ENCODE measurements around the gene DOCK1.

The DOCK1 gene

DNA sequence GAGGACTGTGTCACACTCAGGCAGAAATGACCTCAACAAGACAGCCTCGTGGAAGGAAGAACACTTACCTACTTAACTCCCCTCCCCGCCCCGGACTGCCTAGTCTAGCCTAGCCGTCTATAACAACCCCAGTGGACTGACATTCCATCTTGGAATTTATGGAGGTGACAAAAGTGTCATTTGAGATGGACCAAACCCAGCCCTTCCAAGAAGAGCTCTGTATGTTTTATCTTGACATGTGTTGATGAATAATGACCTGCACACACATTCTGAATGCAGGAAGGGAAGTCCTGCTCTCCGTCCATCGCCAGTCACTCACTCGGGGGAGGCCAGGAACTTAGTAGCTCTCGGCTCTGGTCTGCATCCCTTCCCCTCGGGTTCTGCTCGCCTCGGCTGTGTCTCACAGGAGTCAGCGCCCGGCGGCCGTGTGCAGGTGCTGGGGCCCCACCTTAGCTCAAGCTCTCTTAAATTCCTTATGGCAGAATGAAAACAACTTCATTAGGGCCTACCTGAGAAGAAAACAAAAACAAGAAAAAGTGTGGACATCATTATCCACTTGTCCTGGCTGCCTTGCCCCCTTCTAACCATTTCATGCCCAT is 503.0 kb downstream of the DOCK1 start:
- no peaks in the 10 kb centered on the region for H3K9me3 ChIP-seq (ENCODE audit: low read length)
- H3K4me1 ChIP-seq (ENCODE audit: insufficient read depth, low read length): no peaks in the 10 kb centered on the region
- no peak overlapping the region for H2AFZ ChIP-seq (ENCODE audit: low read depth, low read length)
- no peaks in the 10 kb centered on the region for H3K27me3 ChIP-seq (ENCODE audit: insufficient read depth, low read length)
- H3K4me3 ChIP-seq (ENCODE audit: low read length): no peak overlapping the region
- peaks cover 4% of the 10 kb centered on the region for H3K36me3 ChIP-seq (ENCODE audit: insufficient read depth, low read length)

- Histone ChIP-seq H2AFZ (ENCODE audit: low read depth, low read length) (no peak overlapping the region), H3K27me3 (ENCODE audit: insufficient read depth, low read length) (no peaks in the 10 kb centered on the region), H3K36me3 (ENCODE audit: insufficient read depth, low read length) (peaks cover 4% of the 10 kb centered on the region), H3K4me1 (ENCODE audit: insufficient read depth, low read length) (no peaks in the 10 kb centered on the region), H3K4me3 (ENCODE audit: low read length) (no peak overlapping the region), H3K9me3 (ENCODE audit: low read length) (no peaks in the 10 kb centered on the region)
Observed at GRCh38 chr10:127408733-127409132, 503.5 kb downstream of the DOCK1 start.

DNA sequence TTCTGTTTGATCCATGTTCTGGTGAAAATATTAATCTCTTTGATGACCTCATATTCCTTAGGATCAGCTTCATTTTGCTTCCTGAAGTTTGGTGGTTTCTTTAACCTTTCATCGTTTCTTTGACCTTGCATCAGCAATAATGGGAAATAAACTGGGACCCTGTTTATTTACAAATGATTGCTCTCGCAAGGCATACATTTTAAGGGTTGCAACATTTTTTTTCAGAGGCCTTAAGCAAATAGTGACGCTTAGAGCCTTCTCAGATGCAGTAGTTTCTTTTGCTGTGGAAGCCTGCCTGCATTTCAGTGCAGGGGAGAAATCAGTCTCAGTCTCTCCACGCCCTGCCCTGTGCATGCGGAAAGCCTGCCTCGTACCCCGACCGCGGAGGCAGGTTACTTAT is 504.8 kb downstream of the DOCK1 start:
- Histone ChIP-seq H3K36me3 (ENCODE audit: insufficient read depth, low read length) (peaks cover 4% of the 10 kb centered on the region), H3K27me3 (ENCODE audit: insufficient read depth, low read length) (no peaks in the 10 kb centered on the region), H2AFZ (ENCODE audit: low read depth, low read length) (no peak overlapping the region), H3K4me1 (ENCODE audit: insufficient read depth, low read length) (no peaks in the 10 kb centered on the region), H3K4me3 (ENCODE audit: low read length) (no peak overlapping the region), H3K9me3 (ENCODE audit: low read length) (no peaks in the 10 kb centered on the region)

DNA sequence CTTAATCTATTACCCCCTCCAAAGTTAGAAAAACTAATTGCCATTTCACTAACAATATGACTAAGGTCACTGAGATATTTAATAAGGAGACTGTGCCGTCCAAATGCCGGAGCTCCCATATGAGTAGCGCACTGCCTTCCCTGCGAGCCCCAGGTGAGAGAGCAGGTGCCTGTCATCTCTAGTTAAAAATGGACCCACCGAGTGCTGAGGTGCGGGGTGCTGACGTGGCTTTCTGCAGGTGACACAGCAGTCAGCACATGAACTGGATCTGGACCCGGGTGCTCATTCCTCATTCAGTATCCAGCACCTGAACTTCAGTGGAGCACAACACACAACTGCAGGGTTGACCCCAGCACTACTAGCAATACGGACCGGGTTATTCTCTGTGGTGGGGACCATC is 505.8 kb downstream of the DOCK1 start:
- no peaks in the 10 kb centered on the region for H3K4me1 ChIP-seq (ENCODE audit: insufficient read depth, low read length)
- no peaks in the 10 kb centered on the region for H3K9me3 ChIP-seq (ENCODE audit: low read length)
- H3K4me3 ChIP-seq (ENCODE audit: low read length): no peak overlapping the region
- H2AFZ ChIP-seq (ENCODE audit: low read depth, low read length): no peak overlapping the region
- H3K27me3 ChIP-seq (ENCODE audit: insufficient read depth, low read length): no peaks in the 10 kb centered on the region
- H3K36me3 ChIP-seq (ENCODE audit: insufficient read depth, low read length): peaks cover 2% of the 10 kb centered on the region

DNA sequence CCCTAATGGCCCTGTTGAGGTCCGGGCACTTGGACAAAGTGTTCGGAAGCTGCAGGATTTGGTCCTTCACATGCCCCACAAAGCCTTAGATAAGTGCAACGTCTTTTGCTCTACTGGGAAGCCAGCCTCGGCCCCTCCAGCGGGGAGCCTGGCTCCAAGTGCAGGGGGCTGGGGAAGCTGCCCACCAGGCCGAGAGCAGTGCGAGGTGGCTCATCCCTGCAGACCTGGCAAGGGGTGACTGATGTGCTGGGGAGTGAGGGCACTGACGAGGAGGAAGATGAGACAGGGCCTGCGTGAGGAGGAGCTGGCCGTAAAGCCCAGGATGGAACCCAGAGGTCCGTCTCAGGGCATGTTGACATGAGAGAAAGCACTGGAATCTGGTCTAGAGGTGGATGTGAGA is 508.1 kb downstream of the DOCK1 start:
- H3K4me1 ChIP-seq (ENCODE audit: insufficient read depth, low read length): no peaks in the 10 kb centered on the region
- no peaks in the 10 kb centered on the region for H3K27me3 ChIP-seq (ENCODE audit: insufficient read depth, low read length)
- no peaks in the 10 kb centered on the region for H3K9me3 ChIP-seq (ENCODE audit: low read length)
- H3K4me3 ChIP-seq (ENCODE audit: low read length): no peak overlapping the region
- no peak overlapping the region for H2AFZ ChIP-seq (ENCODE audit: low read depth, low read length)
- no peaks in the 10 kb centered on the region for H3K36me3 ChIP-seq (ENCODE audit: insufficient read depth, low read length)

DNA sequence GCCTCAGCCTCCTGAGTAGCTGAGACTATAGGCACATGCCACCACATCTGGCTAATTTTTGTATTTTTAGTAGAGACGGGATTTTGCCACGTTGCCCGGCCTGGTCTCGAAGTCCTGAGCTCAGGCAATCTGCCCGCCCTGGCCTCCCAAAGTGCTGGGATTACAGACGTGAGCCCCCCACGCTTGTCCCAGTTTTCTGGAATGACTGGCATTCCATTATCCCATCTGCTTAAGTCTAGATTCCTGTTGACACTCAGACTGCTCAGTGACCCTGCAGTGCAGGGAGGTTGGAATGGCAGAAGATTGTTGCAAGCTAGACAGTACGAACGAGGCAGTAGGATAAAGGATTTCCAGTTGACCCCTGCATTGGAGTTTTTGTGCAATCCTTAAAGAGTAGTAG is 508.8 kb downstream of the DOCK1 start:
- Histone ChIP-seq H3K27me3 (ENCODE audit: insufficient read depth, low read length) (no peaks in the 10 kb centered on the region), H2AFZ (ENCODE audit: low read depth, low read length) (no peak overlapping the region)

DNA sequence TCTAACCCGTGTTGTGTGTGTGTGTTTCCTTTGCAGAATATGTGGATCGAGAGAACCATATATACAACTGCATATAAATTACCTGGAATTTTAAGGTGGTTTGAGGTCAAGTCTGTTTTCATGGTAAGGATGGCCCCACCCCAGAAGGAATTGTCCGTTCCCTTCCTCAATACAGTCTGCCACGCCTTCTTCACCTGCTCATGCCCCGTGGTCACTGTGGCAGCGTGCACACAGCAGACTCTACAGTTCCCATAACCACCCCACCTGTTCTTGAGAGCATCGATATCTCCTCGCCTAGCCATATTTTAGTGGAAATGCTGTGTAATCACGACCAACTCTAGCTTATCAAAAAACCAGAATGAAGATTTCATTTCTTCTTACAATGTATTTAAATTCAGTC is 509.9 kb downstream of the DOCK1 start:
- H3K4me3 ChIP-seq (ENCODE audit: low read length): no peak overlapping the region
- no peaks in the 10 kb centered on the region for H3K27me3 ChIP-seq (ENCODE audit: insufficient read depth, low read length)
- no peaks in the 10 kb centered on the region for H3K9me3 ChIP-seq (ENCODE audit: low read length)
- H3K36me3 ChIP-seq (ENCODE audit: insufficient read depth, low read length): peaks cover 9% of the 10 kb centered on the region
- no peaks in the 10 kb centered on the region for H3K4me1 ChIP-seq (ENCODE audit: insufficient read depth, low read length)
- no peak overlapping the region for H2AFZ ChIP-seq (ENCODE audit: low read depth, low read length)

More for the DNA sequence above, 508.8 kb downstream of the DOCK1 start:
- Histone ChIP-seq H3K4me1 (ENCODE audit: insufficient read depth, low read length) (no peaks in the 10 kb centered on the region), H3K4me3 (ENCODE audit: low read length) (no peak overlapping the region), H3K9me3 (ENCODE audit: low read length) (no peaks in the 10 kb centered on the region), H3K36me3 (ENCODE audit: insufficient read depth, low read length) (no peaks in the 10 kb centered on the region)

- Histone ChIP-seq H3K4me1 (ENCODE audit: insufficient read depth, low read length) (no peaks in the 10 kb centered on the region), H3K4me3 (ENCODE audit: low read length) (no peak overlapping the region), H2AFZ (ENCODE audit: low read depth, low read length) (no peak overlapping the region), H3K9me3 (ENCODE audit: low read length) (no peaks in the 10 kb centered on the region), H3K27me3 (ENCODE audit: insufficient read depth, low read length) (no peaks in the 10 kb centered on the region), H3K36me3 (ENCODE audit: insufficient read depth, low read length) (peaks cover 15% of the 10 kb centered on the region)
Observed at GRCh38 chr10:127415901-127416581, 510.8 kb downstream of the DOCK1 start.

DNA sequence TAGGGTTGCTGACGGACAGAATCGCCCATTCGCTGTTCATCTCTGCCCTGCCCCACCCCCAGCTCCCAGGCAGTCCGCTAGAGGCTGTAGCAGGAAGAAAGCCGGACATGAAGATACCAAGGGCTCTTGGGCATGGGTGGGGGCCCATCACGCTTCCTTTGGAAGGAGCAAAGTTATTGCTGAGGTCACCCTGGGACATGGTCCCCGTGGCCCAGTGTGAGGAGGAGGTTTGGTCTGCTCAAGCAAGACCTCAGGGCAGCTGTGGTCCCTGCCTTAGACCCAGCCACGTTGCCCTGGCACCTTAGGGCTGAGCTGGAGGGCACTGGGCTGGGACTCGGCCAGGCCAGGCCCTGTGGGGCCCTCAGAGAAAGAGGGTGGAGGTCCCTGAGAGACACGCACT is 511.8 kb downstream of the DOCK1 start:
- Histone ChIP-seq H2AFZ (ENCODE audit: low read depth, low read length) (no peak overlapping the region), H3K4me1 (ENCODE audit: insufficient read depth, low read length) (no peaks in the 10 kb centered on the region), H3K36me3 (ENCODE audit: insufficient read depth, low read length) (peaks cover 16% of the 10 kb centered on the region), H3K9me3 (ENCODE audit: low read length) (no peaks in the 10 kb centered on the region), H3K4me3 (ENCODE audit: low read length) (no peak overlapping the region), H3K27me3 (ENCODE audit: insufficient read depth, low read length) (no peaks in the 10 kb centered on the region)

DNA sequence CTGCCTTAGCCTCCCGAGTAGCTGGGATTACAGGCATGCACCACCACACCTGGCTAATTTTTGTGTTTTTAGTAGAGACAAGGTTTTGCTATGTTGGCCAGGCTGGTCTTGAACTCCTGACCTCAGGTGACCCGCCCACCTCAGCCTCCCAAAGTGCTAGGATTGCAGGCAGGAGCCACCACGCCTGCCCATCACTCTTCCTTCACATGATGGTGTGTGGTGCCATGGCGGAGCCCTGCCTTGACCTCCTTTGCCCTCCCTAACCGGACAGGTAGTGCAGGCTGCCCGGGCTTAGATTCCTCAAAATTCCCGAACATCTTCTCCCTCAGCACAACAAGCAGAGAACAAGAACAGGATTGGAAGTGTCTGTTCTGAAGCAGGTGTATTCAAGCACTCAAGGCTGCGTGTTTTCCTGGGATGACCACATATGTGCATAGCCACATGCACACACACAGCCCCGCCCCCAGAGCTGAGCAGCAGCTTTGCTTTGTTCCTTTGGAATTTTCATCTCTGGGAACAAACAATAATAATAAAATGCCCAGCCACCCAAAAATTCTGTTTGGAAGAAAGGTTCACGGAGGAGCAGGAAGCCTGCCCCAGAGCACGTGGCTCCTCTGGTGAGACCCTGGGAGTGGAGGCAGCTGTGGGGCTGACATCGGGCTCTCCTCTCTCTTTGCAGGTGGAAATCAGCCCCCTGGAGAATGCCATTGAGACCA is 512.6 kb downstream of the DOCK1 start:
- H3K4me3 ChIP-seq (ENCODE audit: low read length): no peak overlapping the region
- no peak overlapping the region for H2AFZ ChIP-seq (ENCODE audit: low read depth, low read length)
- no peaks in the 10 kb centered on the region for H3K4me1 ChIP-seq (ENCODE audit: insufficient read depth, low read length)
- H3K27me3 ChIP-seq (ENCODE audit: insufficient read depth, low read length): no peaks in the 10 kb centered on the region
- H3K36me3 ChIP-seq (ENCODE audit: insufficient read depth, low read length): peaks cover 16% of the 10 kb centered on the region
- no peaks in the 10 kb centered on the region for H3K9me3 ChIP-seq (ENCODE audit: low read length)

DNA sequence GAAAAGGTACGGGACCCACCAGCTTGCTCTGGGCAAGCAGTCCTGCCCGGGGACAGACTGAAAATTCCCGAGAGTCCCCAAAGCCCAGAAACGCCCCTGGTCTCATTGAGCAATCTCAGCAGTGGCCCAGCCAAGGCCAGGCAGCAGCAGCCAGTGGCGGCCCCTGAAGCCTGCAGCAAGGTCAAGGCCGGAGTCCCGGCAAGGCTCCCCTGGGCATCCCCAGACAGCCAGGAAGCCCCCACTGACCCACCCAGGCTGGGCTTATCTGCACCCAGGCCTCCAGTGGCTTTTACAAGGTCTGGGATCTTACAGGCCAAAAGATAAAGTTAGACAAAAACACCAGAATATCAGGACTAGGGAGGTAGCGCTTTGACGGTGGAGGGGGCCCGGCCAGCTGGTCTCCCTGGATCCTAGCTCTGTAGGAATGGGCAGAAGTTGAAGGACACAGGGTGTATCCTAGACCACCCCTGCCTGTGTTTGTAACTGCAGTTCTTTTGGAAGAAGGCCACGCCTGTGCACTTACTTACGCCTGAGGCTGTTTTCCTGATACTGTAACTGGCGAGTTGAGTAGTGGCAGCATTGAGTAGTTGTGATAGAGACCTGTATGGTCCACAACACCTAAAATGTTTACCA is 513.4 kb downstream of the DOCK1 start:
- H3K4me3 ChIP-seq (ENCODE audit: low read length): no peak overlapping the region
- H3K36me3 ChIP-seq (ENCODE audit: insufficient read depth, low read length): peaks cover 16% of the 10 kb centered on the region
- no peak overlapping the region for H2AFZ ChIP-seq (ENCODE audit: low read depth, low read length)
- no peaks in the 10 kb centered on the region for H3K9me3 ChIP-seq (ENCODE audit: low read length)
- no peaks in the 10 kb centered on the region for H3K27me3 ChIP-seq (ENCODE audit: insufficient read depth, low read length)
- no peaks in the 10 kb centered on the region for H3K4me1 ChIP-seq (ENCODE audit: insufficient read depth, low read length)

DNA sequence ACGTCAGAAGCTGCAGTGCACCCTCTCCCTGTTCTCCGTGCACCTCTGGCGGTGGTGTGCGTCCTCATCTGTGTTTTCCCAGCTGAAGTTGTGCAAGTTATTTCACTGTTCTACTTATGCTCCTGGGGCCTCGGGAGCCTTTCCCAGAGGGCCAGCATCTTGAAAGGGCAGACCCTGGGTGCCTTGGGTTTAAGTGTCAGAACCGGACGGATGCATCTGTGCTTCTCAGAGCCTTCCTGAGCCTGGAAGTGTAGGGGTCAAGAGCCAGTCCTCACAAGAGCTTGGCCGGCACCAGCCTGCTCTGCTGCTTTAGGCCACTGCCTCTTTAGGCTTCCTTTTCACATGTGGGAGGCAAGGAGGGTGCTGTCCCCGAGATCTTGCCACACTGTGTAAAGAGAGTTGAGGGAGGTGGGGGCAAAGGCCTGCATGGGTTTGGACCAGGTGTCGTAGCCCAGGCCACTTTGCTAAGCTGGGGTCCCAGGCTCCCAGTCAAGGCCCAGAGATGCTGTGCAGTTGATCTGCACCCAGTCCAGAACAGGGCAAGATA is 515.0 kb downstream of the DOCK1 start:
- Histone ChIP-seq H3K27me3 (ENCODE audit: insufficient read depth, low read length) (no peaks in the 10 kb centered on the region), H3K4me3 (ENCODE audit: low read length) (no peak overlapping the region), H3K36me3 (ENCODE audit: insufficient read depth, low read length) (peaks cover 16% of the 10 kb centered on the region), H3K9me3 (ENCODE audit: low read length) (no peaks in the 10 kb centered on the region), H3K4me1 (ENCODE audit: insufficient read depth, low read length) (no peaks in the 10 kb centered on the region), H2AFZ (ENCODE audit: low read depth, low read length) (no peak overlapping the region)
